K562 (cell line): ENCODE data around the gene VPS4A. TPM values are rescaled to one million over a fixed set of nuclear protein-coding genes. Genes with fewer than 3 reads are reported as not detected.

Experiments
- DNMT1 ChIP-seq: fragments of 450-650 bp; IDR thresholded peaks from 2 replicates; pipeline ENCODE4 v1.6.1; 2016; ENCODE audit warnings: antibody characterized with exemption, mild to moderate bottlenecking
- HCFC1 ChIP-seq: IDR thresholded peaks from 2 replicates; pipeline ENCODE4 v1.6.1; 2012; ENCODE audit warnings: low read depth, low read length, improper control_type of control experiment
- HEY1 ChIP-seq: fragments of 250-450 bp; sonication (Bioruptor Pico); IDR thresholded peaks from 2 replicates; pipeline ENCODE4 v1.5.0; 2020; ENCODE audit warnings: mild to moderate bottlenecking, moderate library complexity, borderline replicate concordance
- HNRNPK ChIP-seq: fragments of 200-400 bp; formaldehyde crosslinking; IDR thresholded peaks from one replicate; pipeline ENCODE4 v1.6.1; 2018; ENCODE audit warnings: mild to moderate bottlenecking, low read depth, low read length; ENCODE audit not compliant: poor library complexity, severe bottlenecking
- HNRNPLL ChIP-seq: fragments of 200-400 bp; formaldehyde crosslinking; IDR thresholded peaks from 2 replicates; pipeline ENCODE4 v1.6.1; 2017; ENCODE audit warnings: low read length, low read depth, mild to moderate bottlenecking; ENCODE audit not compliant: poor library complexity, severe bottlenecking
- JUND ChIP-seq, 2 experiments: IDR thresholded peaks; 2 replicates in 1 of 2; 3 replicates in 1 of 2; pipeline ENCODE4 v1.6.1; 2011; ENCODE audit warnings: borderline replicate concordance in 2 of 2, low read depth in 2 of 2, low read length in 2 of 2, improper control_type of control experiment in 1 of 2, missing biosample characterization in 1 of 2, missing genetic modification characterization in 1 of 2, missing genetic modification reagents in 1 of 2
- KLF13 ChIP-seq: fragments of 450-650 bp; IDR thresholded peaks from 2 replicates; pipeline ENCODE4 v1.6.1; 2016; ENCODE audit warnings: missing genetic modification characterization, low read depth, mild to moderate bottlenecking, missing compliant biosample characterization, moderate library complexity, borderline replicate concordance
- MED1 ChIP-seq: sonication (generic); formaldehyde crosslinking; IDR thresholded peaks from 2 replicates; pipeline ENCODE4 v1.8.1; 2023; ENCODE audit warnings: missing genetic modification reagents, borderline replicate concordance
- MTA2 ChIP-seq: fragments of 450-650 bp; IDR thresholded peaks from 2 replicates; pipeline ENCODE4 v1.6.1; 2016; ENCODE audit warnings: low read depth
- NFIC ChIP-seq: fragments of 450-650 bp; IDR thresholded peaks from 2 replicates; pipeline ENCODE4 v1.6.1; 2017; ENCODE audit warnings: mild to moderate bottlenecking, inconsistent platforms
- PML ChIP-seq: IDR thresholded peaks from 2 replicates; pipeline ENCODE4 v1.6.1; 2012; ENCODE audit warnings: low read length, inconsistent platforms
- POLR2A ChIP-seq: fragments of 450-650 bp; conservative IDR thresholded peaks from 2 replicates; pipeline ENCODE4 v1.6.1; 2016
- RB1 ChIP-seq: fragments of 450-650 bp; IDR thresholded peaks from 2 replicates; pipeline ENCODE4 v1.6.1; 2017; ENCODE audit warnings: low read depth, mild to moderate bottlenecking
- RFX7 ChIP-seq: fragments of 250-450 bp; sonication (Bioruptor Pico); IDR thresholded peaks from 2 replicates; pipeline ENCODE4 v1.5.1; 2021; ENCODE audit warnings: mild to moderate bottlenecking
- RUNX1 ChIP-seq: sonication (generic); IDR thresholded peaks from 2 replicates; pipeline ENCODE4 v1.6.1; 2016; ENCODE audit warnings: antibody characterized with exemption, low read depth
- SMAD4 ChIP-seq: fragments of 250-450 bp; sonication (Bioruptor Pico); conservative IDR thresholded peaks from 2 replicates; pipeline ENCODE4 v1.8.0; 2021; ENCODE audit warnings: inconsistent platforms, mild to moderate bottlenecking, moderate library complexity
- SP2 ChIP-seq: IDR thresholded peaks from 2 replicates; pipeline ENCODE4 v1.6.1; 2011; ENCODE audit warnings: mild to moderate bottlenecking, low read depth, low read length, moderate library complexity; ENCODE audit not compliant: poor library complexity, severe bottlenecking; ENCODE audit errors: extremely low read depth
- STAT5B ChIP-seq: fragments of 250-450 bp; sonication (Bioruptor Pico); IDR thresholded peaks from 2 replicates; pipeline ENCODE4 v1.8.0; 2021; ENCODE audit warnings: mild to moderate bottlenecking, inconsistent platforms
- TAF15 ChIP-seq: fragments of 200-400 bp; formaldehyde crosslinking; IDR thresholded peaks from 2 replicates; pipeline ENCODE4 v1.6.1; 2017; ENCODE audit warnings: mild to moderate bottlenecking, low read depth, low read length, moderate library complexity
- ZFP1 ChIP-seq: fragments of 450-650 bp; formaldehyde crosslinking; IDR thresholded peaks from 2 replicates; pipeline ENCODE4 v1.4.0; 2020; ENCODE audit warnings: mild to moderate bottlenecking, mixed read lengths
- ZNF146 ChIP-seq: IDR thresholded peaks from one replicate; pipeline ENCODE4 v1.6.1; 2018; ENCODE audit warnings: missing compliant biosample characterization; ENCODE audit not compliant: unreplicated experiment
- ZNF184 ChIP-seq: sonication (generic); formaldehyde crosslinking; IDR thresholded peaks from 2 replicates; pipeline ENCODE4 v1.5.0; 2020; ENCODE audit warnings: missing genetic modification reagents
- ZNF3 ChIP-seq: fragments of 250-450 bp; sonication (Bioruptor Pico); IDR thresholded peaks from 2 replicates; pipeline ENCODE4 v1.5.0; 2021; ENCODE audit warnings: mild to moderate bottlenecking, moderate library complexity
- ZNF764 ChIP-seq: fragments of 250-450 bp; sonication (Bioruptor Pico); IDR thresholded peaks from 2 replicates; pipeline ENCODE4 v1.4.0; 2020; ENCODE audit warnings: low read depth, mild to moderate bottlenecking, moderate library complexity
- polyA plus RNA-seq, 8 experiments: library from polyadenylated mRNA; depleted of rRNA in 4 of 8; stranded (reverse) in 5 of 8; unstranded in 3 of 8; fragments of >200 nt; fragmentation: Nextera tagmentation in 2 of 8; fragmentation: Illumina TruSeq in 1 of 8; extraction: Ambion mirVana in 2 of 8; extraction: Trizol in 1 of 8; gene quantifications; 2 replicates each; pipeline versions ENCODE4 v1.2.1 to v1.2.3, GENCODE V29; 2011 to 2014; ENCODE audit warnings: inconsistent platforms in 1 of 8, missing spikeins in 1 of 8
- total RNA-seq, 7 experiments: library from RNA; depleted of rRNA in 6 of 7; stranded (reverse); fragments of >200 nt in 6 of 7; fragmentation: Illumina TruSeq in 2 of 7; extraction: Trizol in 2 of 7; gene quantifications; 2 replicates each; pipeline versions ENCODE4 v1.2.1 to v1.2.3, GENCODE V29; 2011 to 2021; ENCODE audit warnings: low replicate concordance in 1 of 7
- TF ChIP-seq, protein P1 (sequence below): IDR thresholded peaks from 3 replicates; pipeline ENCODE4 v1.6.1; 2011; ENCODE audit warnings: borderline replicate concordance, mild to moderate bottlenecking, moderate library complexity; ENCODE audit not compliant: insufficient read length; ENCODE audit errors: extremely low read depth
- TF ChIP-seq, protein P2 (sequence below): sonication (generic); formaldehyde crosslinking; IDR thresholded peaks from 2 replicates; pipeline ENCODE4 v1.8.0; 2022; ENCODE audit warnings: mild to moderate bottlenecking, low read depth, missing genetic modification reagents

The VPS4A gene
- total and polyA plus RNA-seq, 9 of the 15 experiments (the other 6 are each of a cell fraction or from before 2014, with no cell fraction given), result 7.6 to 45.4 (median 29.9) TPM

DNA sequence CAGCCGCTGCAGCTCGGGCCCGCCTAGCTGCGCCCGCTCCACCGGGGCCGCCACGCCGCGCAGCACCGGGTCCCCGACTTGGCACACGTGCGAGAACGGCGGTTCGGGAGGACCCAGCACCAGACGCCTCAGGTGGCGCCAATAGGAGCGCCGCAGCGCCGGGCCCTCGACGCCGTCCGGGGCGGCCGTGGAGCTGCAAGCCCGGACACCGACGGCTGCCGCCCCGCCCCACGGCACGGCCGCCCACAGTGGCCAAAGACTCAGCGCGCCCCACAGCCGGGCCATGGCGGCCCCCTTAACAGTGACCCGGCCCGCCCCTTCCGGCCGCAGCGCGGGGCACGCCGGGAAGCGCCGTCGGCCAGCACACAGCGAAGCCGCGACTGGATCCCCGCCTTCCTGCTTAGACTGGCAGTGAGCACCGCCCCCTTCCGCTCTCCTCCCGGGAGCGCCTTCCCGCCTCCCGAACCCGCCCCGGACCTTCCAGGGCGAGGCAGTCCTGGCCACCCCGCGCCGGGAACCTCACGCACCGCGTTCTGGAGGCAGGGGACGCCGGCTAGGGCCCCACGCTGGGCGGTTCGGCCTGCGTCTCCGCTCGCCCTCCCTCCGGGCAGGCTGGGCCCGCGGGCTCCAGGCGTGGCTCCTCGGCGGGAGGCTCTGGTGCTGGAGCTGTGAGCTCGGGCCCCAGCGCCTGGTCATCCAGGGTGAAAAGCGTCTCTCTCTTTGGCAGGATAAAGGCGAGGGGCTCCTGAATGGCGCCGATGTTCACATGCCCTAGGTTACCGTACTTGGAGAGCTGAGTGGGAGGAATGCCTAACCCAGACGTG is 19.3 kb downstream of the VPS4A start, which contains the start of gene PDF (continued):
- TF ChIP-seq MED1 (CRISPR knock-in tag), result 0 out of 2 replicates have a peak, but pooled peaks have one; percentile 49
- TF ChIP-seq STAT5B (CRISPR knock-in tag), result no peak
- no peak for TF ChIP-seq ZNF146 (CRISPR knock-in tag)
- peak; percentile 66 for TF ChIP-seq HCFC1
- no peak for TF ChIP-seq RFX7 (CRISPR knock-in tag)
- TF ChIP-seq TAF15, result no peak
- peak; percentile 88 for TF ChIP-seq RB1
- no peak for TF ChIP-seq ZFP1 (CRISPR knock-in tag)
- TF ChIP-seq HEY1, result no peak
- TF ChIP-seq HNRNPLL, result no peak
- peak; percentile 32; the same call in 1 of the 2 replicates for TF ChIP-seq JUND (IDR thresholded peaks at IDR 0.05; ENCODE audit: borderline replicate concordance, low read depth, low read length)
- TF ChIP-seq JUND (tag; IDR thresholded peaks at IDR 0.05; ENCODE audit: borderline replicate concordance, low read depth, low read length), result no peak; the same call in 2 of the 3 replicates
- TF ChIP-seq POLR2A, result peak; percentile 92
- TF ChIP-seq DNMT1, result no peak
- TF ChIP-seq, protein P1, sequence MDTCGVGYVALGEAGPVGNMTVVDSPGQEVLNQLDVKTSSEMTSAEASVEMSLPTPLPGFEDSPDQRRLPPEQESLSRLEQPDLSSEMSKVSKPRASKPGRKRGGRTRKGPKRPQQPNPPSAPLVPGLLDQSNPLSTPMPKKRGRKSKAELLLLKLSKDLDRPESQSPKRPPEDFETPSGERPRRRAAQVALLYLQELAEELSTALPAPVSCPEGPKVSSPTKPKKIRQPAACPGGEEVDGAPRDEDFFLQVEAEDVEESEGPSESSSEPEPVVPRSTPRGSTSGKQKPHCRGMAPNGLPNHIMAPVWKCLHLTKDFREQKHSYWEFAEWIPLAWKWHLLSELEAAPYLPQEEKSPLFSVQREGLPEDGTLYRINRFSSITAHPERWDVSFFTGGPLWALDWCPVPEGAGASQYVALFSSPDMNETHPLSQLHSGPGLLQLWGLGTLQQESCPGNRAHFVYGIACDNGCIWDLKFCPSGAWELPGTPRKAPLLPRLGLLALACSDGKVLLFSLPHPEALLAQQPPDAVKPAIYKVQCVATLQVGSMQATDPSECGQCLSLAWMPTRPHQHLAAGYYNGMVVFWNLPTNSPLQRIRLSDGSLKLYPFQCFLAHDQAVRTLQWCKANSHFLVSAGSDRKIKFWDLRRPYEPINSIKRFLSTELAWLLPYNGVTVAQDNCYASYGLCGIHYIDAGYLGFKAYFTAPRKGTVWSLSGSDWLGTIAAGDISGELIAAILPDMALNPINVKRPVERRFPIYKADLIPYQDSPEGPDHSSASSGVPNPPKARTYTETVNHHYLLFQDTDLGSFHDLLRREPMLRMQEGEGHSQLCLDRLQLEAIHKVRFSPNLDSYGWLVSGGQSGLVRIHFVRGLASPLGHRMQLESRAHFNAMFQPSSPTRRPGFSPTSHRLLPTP, result no peak
- no peak for TF ChIP-seq SP2
- TF ChIP-seq ZNF764 (CRISPR knock-in tag), result no peak
- TF ChIP-seq ZNF184 (CRISPR knock-in tag), result no peak
- no peak for TF ChIP-seq ZNF3 (CRISPR knock-in tag)
- TF ChIP-seq PML, result peak; percentile 47; the same call in 1 of the 2 replicates
- TF ChIP-seq RUNX1, result no peak
- no peak for TF ChIP-seq HNRNPK
- TF ChIP-seq NFIC, result no peak; the same call in 1 of the 2 replicates
- peak; percentile 66; the same call in 1 of the 2 replicates for TF ChIP-seq SMAD4 (CRISPR knock-in tag)
- no peak for TF ChIP-seq MTA2
- TF ChIP-seq, protein P2, sequence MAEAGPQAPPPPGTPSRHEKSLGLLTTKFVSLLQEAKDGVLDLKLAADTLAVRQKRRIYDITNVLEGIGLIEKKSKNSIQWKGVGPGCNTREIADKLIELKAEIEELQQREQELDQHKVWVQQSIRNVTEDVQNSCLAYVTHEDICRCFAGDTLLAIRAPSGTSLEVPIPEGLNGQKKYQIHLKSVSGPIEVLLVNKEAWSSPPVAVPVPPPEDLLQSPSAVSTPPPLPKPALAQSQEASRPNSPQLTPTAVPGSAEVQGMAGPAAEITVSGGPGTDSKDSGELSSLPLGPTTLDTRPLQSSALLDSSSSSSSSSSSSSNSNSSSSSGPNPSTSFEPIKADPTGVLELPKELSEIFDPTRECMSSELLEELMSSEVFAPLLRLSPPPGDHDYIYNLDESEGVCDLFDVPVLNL, result no peak
- peak; percentile 85; the same call in 1 of the 2 replicates for TF ChIP-seq KLF13 (tag)
